Body of pancreas (tissue), 4 donors: ENCODE data around the gene LINS1. TPM values are rescaled to one million over a fixed set of nuclear protein-coding genes. Genes with fewer than 3 reads are reported as not detected.

ENCODE experiments used
- ATAC-seq: fragments of 150-250 bp; one replicate; pipeline ENCODE4 v1.9.1; 2016
- DNase-seq, 4 donors: peaks; one replicate each; pipeline ENCODE4 v3.0.0-alpha.2; 2019
- H3K27ac ChIP-seq, 4 donors: fragments of 200-600 bp; sonication (generic); 1 replicate in 3 of 4; 2 replicates in 1 of 4; pipeline versions ENCODE4 v1.5.1 to v1.6.1; 2016 to 2019; ENCODE audit warnings: mild to moderate bottlenecking in 1 of 4, mixed read lengths in 1 of 4, moderate library complexity in 1 of 4
- H3K27me3 ChIP-seq, 2 donors: fragments of 200-600 bp; sonication (generic); one replicate each; pipeline ENCODE4 v1.6.0; 2016; ENCODE audit warnings: mild to moderate bottlenecking in 1 of 2
- H3K36me3 ChIP-seq, 2 donors: fragments of 200-600 bp; sonication (generic); replicated peaks in 1 of 2; 2 replicates each; pipeline ENCODE4 v1.5.1; 2016; ENCODE audit warnings: low read depth in 2 of 2; ENCODE audit not compliant: insufficient read depth in 1 of 2
- H3K4me1 ChIP-seq: fragments of 200-600 bp; sonication (generic); one replicate; pipeline ENCODE4 v1.6.0; 2016
- H3K4me3 ChIP-seq, 2 donors: fragments of 200-600 bp; sonication (generic); 1 replicate in 1 of 2; 2 replicates in 1 of 2; pipeline ENCODE4 v1.5.1; 2016 to 2019
- H3K9me3 ChIP-seq, 3 donors: fragments of 200-600 bp; sonication (generic); 1 replicate in 2 of 3; 2 replicates in 1 of 3; pipeline ENCODE4 v1.5.1; 2016
- CTCF ChIP-seq, 7 experiments: fragments of 450-650 bp in 4 of 7; fragments of 200-600 bp in 3 of 7; sonication (generic) in 3 of 7; IDR thresholded peaks; one replicate each; pipeline ENCODE4 v1.5.1; 2016 to 2019; ENCODE audit warnings: antibody characterized with exemption in 7 of 7
- POLR2A ChIP-seq, 3 donors: fragments of 450-650 bp; IDR thresholded peaks; one replicate each; pipeline ENCODE4 v1.6.1; 2016; ENCODE audit warnings: antibody characterized with exemption in 3 of 3, mild to moderate bottlenecking in 2 of 3
- WGBS, 2 donors: methylation state at CpG; one replicate each; pipeline ENCODE4 v1.1.5; 2017; 5-methylcytosine and 5-hydroxymethylcytosine counted together
- intact Hi-C: fragments of 100-400 bp; cut with DNase I; formaldehyde crosslinking; loops from one replicate; pipeline ENCODE4 v1.15.1; 2023
- total RNA-seq, 2 donors: library from RNA; depleted of rRNA; stranded (reverse); fragments of >200 nt; gene quantifications; one replicate each; pipeline ENCODE4 v1.1.0, GENCODE V29; 2016

The LINS1 gene
- total RNA-seq, 2 donors from 2014 or later, result 7.0 to 18.1 TPM

DNA sequence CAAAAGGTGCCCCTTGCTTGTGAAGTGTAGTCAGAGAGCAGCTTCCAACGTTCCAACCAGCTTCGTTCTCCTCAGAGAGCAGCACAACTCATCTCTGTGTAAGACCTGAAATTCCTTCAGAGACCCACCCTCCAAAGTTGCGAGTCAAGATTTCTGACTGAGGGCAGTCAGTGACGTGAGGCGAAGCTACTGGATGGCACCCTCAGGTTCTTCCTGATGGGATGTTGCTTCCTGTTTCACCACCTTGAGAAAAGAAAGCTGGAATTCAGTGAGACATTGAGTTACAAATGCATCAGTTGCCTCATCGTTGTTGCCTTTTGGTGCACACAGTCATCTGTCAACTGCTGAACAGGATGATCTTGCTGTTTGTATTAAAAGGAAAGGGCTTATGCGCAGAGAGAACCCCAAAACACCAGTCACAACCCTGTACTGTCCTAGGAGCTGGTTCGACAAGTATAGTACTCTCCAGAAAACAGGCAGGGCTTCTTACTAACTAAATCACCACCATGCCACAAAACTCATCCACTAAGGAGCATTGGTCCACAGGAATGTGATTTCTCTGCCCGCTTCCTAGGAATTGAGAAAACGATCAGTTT, 73.1 kb downstream of the LINS1 start, which contains the start of gene CERS3:
Gene CERS3, minus strand, starts transcription at position 118 of the 596 bp plus-strand sequence. CDS start 27,101 bp downstream, outside the sequence.
- DNase-seq (no peak), ATAC-seq (no peak)
- Histone ChIP-seq H3K9me3 (no peaks in the 10 kb centered on the region), H3K36me3 (no peaks in the 10 kb centered on the region), H3K4me3 (no peak within 1 kb of the TSS), H3K4me1 (peaks cover 12% of the 10 kb centered on the region), H3K27ac (no peak within 1 kb of the TSS), H3K27me3 (no peaks in the 10 kb centered on the region)
- no peak for TF ChIP-seq CTCF (IDR thresholded peaks at IDR 0.05)
- no peak for TF ChIP-seq POLR2A (IDR thresholded peaks at IDR 0.05)
- WGBS, 2 donors, result 75 to 83% methylated on average over 10 of the region's 10 CpGs
- intact Hi-C loops, result no loop called here

DNA sequence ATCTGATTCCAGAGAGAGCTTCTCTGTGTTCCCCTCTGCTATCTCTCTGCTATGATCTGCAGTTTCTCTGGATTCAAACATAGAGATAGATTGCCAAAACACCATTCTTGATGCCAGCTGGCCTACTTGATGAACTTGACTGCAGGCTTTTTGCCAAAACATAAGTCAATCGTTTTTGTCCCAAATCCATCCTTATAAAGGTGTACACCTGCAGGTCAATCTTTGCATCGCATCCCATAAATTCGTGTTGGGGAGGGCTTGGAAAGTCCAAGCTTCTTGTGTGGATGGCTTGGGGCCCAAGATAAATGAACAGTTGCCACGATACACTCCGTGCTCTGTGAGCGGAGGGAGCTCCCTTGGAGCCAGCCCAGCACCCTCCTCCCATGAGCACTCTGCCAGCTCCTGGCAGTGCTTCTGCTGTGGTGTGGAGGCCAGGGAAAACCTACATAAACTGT, 75.9 kb downstream of the LINS1 start:
- TF ChIP-seq CTCF (IDR thresholded peaks at IDR 0.05) (peak in 3 of 7 experiments; percentile 12 to 27 (median 21)), POLR2A (IDR thresholded peaks at IDR 0.05) (no peak)
- intact Hi-C loops, result no loop called here

GRCh38 chr15:100525436-100525835, 76.5 kb downstream of the LINS1 start:
- Histone ChIP-seq H3K9me3 (no peaks in the 10 kb centered on the region), H3K4me1 (peaks cover 12% of the 10 kb centered on the region), H3K36me3 (no peaks in the 10 kb centered on the region), H3K27ac (no peak overlapping the region), H3K27me3 (no peaks in the 10 kb centered on the region), H3K4me3 (no peak overlapping the region)
- DNase-seq (no peak), ATAC-seq (no peak)
- 23 to 45% methylated on average over 1 of the region's 1 CpG for WGBS, 2 donors
- TF ChIP-seq POLR2A (IDR thresholded peaks at IDR 0.05), result no peak
- no peak for TF ChIP-seq CTCF (IDR thresholded peaks at IDR 0.05)
- intact Hi-C loops, result no loop called here

More for the DNA sequence above, 75.9 kb downstream of the LINS1 start:
- H3K4me3 ChIP-seq, result no peak overlapping the region
- no peak overlapping the region for H3K27ac ChIP-seq
- H3K36me3 ChIP-seq, result no peaks in the 10 kb centered on the region
- H3K27me3 ChIP-seq, result no peaks in the 10 kb centered on the region
- WGBS, 2 donors, result 13 to 18% methylated on average over 6 of the region's 6 CpGs
- H3K4me1 ChIP-seq, result peaks cover 12% of the 10 kb centered on the region
- no peaks in the 10 kb centered on the region for H3K9me3 ChIP-seq
- ATAC-seq, result peak; percentile 87
- DNase-seq, result peak; percentile 66 to 84 (median 74)

DNA sequence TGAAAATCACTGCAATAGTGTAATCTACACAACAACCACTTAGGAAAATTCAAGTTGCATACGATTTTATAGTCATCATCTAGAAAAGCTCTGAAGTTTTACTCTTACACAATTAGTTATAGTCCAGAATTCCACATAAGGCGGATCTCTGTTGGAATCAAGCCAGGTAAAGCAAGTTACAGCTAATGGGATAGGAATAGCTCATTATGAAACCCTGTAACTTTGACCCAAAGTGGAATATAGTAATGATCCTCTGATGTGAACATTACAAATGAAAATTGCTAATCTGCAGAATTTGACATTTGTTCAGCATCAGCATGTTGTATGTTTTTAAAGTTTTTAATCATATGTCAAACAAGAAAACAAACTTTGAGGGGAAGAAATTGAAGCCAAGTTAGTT, 77.7 kb downstream of the LINS1 start:
- no peaks in the 10 kb centered on the region for H3K36me3 ChIP-seq
- WGBS, 2 donors, result 79 to 81% methylated on average over 2 of the region's 2 CpGs
- no peak overlapping the region for H3K27ac ChIP-seq
- no peak overlapping the region for H3K4me3 ChIP-seq
- TF ChIP-seq CTCF (IDR thresholded peaks at IDR 0.05) (no peak), POLR2A (IDR thresholded peaks at IDR 0.05) (no peak)
- intact Hi-C loops, result no loop called here
- no peaks in the 10 kb centered on the region for H3K9me3 ChIP-seq
- ATAC-seq, result no peak
- peaks cover 12% of the 10 kb centered on the region for H3K4me1 ChIP-seq
- no peak for DNase-seq
- no peaks in the 10 kb centered on the region for H3K27me3 ChIP-seq

- Histone ChIP-seq H3K9me3 (no peaks in the 10 kb centered on the region), H3K36me3 (no peaks in the 10 kb centered on the region), H3K27me3 (no peaks in the 10 kb centered on the region), H3K27ac (no peak overlapping the region), H3K4me3 (no peak overlapping the region), H3K4me1 (peaks cover 16% of the 10 kb centered on the region)
- intact Hi-C loops, result no loop called here
- TF ChIP-seq POLR2A (IDR thresholded peaks at IDR 0.05) (no peak), CTCF (IDR thresholded peaks at IDR 0.05) (no peak)
- DNase-seq (no peak), ATAC-seq (no peak)
- WGBS, 2 donors, result 79 to 89% methylated on average over 3 of the region's 3 CpGs
Measured at GRCh38 chr15:100521907-100522306, 80.1 kb downstream of the LINS1 start.
